ENCODE results near the gene GGACT. TPM values are rescaled to one million over a fixed set of nuclear protein-coding genes. Genes with fewer than 3 reads are reported as not detected.

The GGACT gene
- polyA plus RNA-seq, 3 donors, result 1.7 to 8.3 (median 6.5) TPM

DNA sequence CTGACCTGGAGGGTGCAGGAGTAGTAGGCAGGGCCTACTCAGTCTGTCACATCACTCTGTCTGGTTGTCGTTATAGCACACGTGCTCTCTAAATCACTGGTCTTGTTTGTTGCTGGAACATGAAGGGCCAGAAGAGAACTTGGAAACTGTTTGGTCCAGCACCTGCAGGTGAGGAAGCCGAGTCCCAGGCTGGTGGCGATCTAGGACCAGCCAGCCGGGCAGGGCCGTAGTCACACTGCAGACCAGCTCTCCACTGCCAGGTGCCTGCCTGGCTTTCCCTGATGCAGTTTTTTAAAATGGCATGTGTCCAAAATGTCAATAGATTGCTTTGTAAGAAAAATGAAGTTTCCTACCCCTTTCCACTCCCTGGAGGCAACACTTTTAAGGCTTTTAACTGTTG, 53.7 kb downstream of the GGACT start:
- no peak overlapping the region for H3K27ac ChIP-seq (ENCODE audit: low read depth in 1 of 2, low read length in 2 of 2)
- WGBS (ENCODE audit: insufficient coverage), result 100% methylated on average over 3 of the region's 6 CpGs
- H3K9me3 ChIP-seq (replicated peaks in 1 of 2; ENCODE audit: control insufficient read depth in 1 of 2, insufficient read depth in 1 of 2, low read length in 2 of 2), result peaks cover 0 to 13% of the 10 kb centered on the region in 2 donors
- H3K4me3 ChIP-seq (replicated peaks in 1 of 3; ENCODE audit: low read depth in 2 of 3, low read length in 3 of 3), result no peak overlapping the region
- H3K9ac ChIP-seq (ENCODE audit: insufficient read depth, low read length, poor library complexity, severe bottlenecking), result no peak overlapping the region
- no peaks in the 10 kb centered on the region for H3K36me3 ChIP-seq (replicated peaks in 1 of 2; ENCODE audit: control insufficient read depth in 1 of 2, insufficient read depth in 2 of 2, low read length in 2 of 2)
- no peak overlapping the region for H3K4me3 Mint-ChIP-seq
- H3K4me1 Mint-ChIP-seq, result no peaks in the 10 kb centered on the region
- intact Hi-C loops (cut with micrococcal nuclease), result no loop called here
- no peak overlapping the region for H3K4me2 ChIP-seq (replicated peaks; ENCODE audit: extremely low read depth, low read length, poor library complexity, severe bottlenecking)
- H2AFZ ChIP-seq (ENCODE audit: insufficient read depth, low read depth, low read length, poor library complexity, severe bottlenecking), result no peak overlapping the region
- H3K27me3 Mint-ChIP-seq (ENCODE audit: low read depth in 3 of 3), result no peaks in the 10 kb centered on the region
- no peak overlapping the region for H3K27ac Mint-ChIP-seq
- H3K36me3 Mint-ChIP-seq, result peaks cover 3 to 7% of the 10 kb centered on the region in 2 donors
- H3K9me3 Mint-ChIP-seq, result peaks cover 0 to 6% (median 3%) of the 10 kb centered on the region in 7 donors
- no peaks in the 10 kb centered on the region for H3K27me3 ChIP-seq (ENCODE audit: control insufficient read depth in 2 of 2, insufficient read depth in 2 of 2, low read length in 2 of 2)
- no peaks in the 10 kb centered on the region for H3K79me2 ChIP-seq (ENCODE audit: insufficient read depth, low read length)
- TF ChIP-seq, protein P1, sequence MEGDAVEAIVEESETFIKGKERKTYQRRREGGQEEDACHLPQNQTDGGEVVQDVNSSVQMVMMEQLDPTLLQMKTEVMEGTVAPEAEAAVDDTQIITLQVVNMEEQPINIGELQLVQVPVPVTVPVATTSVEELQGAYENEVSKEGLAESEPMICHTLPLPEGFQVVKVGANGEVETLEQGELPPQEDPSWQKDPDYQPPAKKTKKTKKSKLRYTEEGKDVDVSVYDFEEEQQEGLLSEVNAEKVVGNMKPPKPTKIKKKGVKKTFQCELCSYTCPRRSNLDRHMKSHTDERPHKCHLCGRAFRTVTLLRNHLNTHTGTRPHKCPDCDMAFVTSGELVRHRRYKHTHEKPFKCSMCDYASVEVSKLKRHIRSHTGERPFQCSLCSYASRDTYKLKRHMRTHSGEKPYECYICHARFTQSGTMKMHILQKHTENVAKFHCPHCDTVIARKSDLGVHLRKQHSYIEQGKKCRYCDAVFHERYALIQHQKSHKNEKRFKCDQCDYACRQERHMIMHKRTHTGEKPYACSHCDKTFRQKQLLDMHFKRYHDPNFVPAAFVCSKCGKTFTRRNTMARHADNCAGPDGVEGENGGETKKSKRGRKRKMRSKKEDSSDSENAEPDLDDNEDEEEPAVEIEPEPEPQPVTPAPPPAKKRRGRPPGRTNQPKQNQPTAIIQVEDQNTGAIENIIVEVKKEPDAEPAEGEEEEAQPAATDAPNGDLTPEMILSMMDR (IDR thresholded peaks at IDR 0.05), result no peak
- DNase-seq, result no peak
- no peaks in the 10 kb centered on the region for H3K4me1 ChIP-seq (ENCODE audit: control insufficient read depth in 1 of 2, insufficient read depth in 2 of 2, low read length in 2 of 2)
- no peaks in the 10 kb centered on the region for H4K20me1 ChIP-seq (ENCODE audit: insufficient read depth, low read length)

- intact Hi-C loops (cut with micrococcal nuclease), result no loop called here
- Histone ChIP-seq H3K4me2 (replicated peaks; ENCODE audit: extremely low read depth, low read length, poor library complexity, severe bottlenecking) (no peak overlapping the region), H3K79me2 (ENCODE audit: insufficient read depth, low read length) (no peaks in the 10 kb centered on the region), H3K4me1 (ENCODE audit: control insufficient read depth in 1 of 2, insufficient read depth in 2 of 2, low read length in 2 of 2) (no peaks in the 10 kb centered on the region), H3K36me3 (replicated peaks in 1 of 2; ENCODE audit: control insufficient read depth in 1 of 2, insufficient read depth in 2 of 2, low read length in 2 of 2) (no peaks in the 10 kb centered on the region), H3K9ac (ENCODE audit: insufficient read depth, low read length, poor library complexity, severe bottlenecking) (no peak overlapping the region), H4K20me1 (ENCODE audit: insufficient read depth, low read length) (no peaks in the 10 kb centered on the region), H3K27ac (ENCODE audit: low read depth in 1 of 2, low read length in 2 of 2) (no peak overlapping the region), H2AFZ (ENCODE audit: insufficient read depth, low read depth, low read length, poor library complexity, severe bottlenecking) (no peak overlapping the region), H3K4me3 (replicated peaks in 1 of 3; ENCODE audit: low read depth in 2 of 3, low read length in 3 of 3) (no peak overlapping the region), H3K9me3 (replicated peaks in 1 of 2; ENCODE audit: control insufficient read depth in 1 of 2, insufficient read depth in 1 of 2, low read length in 2 of 2) (peaks cover 0 to 13% of the 10 kb centered on the region in 2 donors), H3K27me3 (ENCODE audit: control insufficient read depth in 2 of 2, insufficient read depth in 2 of 2, low read length in 2 of 2) (no peaks in the 10 kb centered on the region)
- H3K27me3 Mint-ChIP-seq (ENCODE audit: low read depth in 3 of 3), result no peaks in the 10 kb centered on the region
- WGBS (ENCODE audit: insufficient coverage), result 86% methylated on average over 12 of the region's 13 CpGs
- no peak for DNase-seq
- H3K36me3 Mint-ChIP-seq, result peaks cover 1 to 7% of the 10 kb centered on the region in 2 donors
- no peaks in the 10 kb centered on the region for H3K4me1 Mint-ChIP-seq
- no peak overlapping the region for H3K27ac Mint-ChIP-seq
- TF ChIP-seq, protein P1 (IDR thresholded peaks at IDR 0.05), result no peak
- peaks cover 0 to 6% (median 3%) of the 10 kb centered on the region in 7 donors for H3K9me3 Mint-ChIP-seq
- no peak overlapping the region for H3K4me3 Mint-ChIP-seq
These were observed 54.3 kb downstream of the GGACT start for GRCh38 chr13:100534147-100534843.

Measured in CD14-positive monocyte (primary cell).